Fibroblast of the aortic adventitia (primary cell): Measurements from ENCODE around the gene ALKBH8. TPM values are rescaled to one million over a fixed set of nuclear protein-coding genes. Genes with fewer than 3 reads are reported as not detected.
"Not testable (repeated sequence)": the region's sequence is repeated elsewhere in the genome, so short reads cannot be mapped to it uniquely, and the experiment has no call there.

Experiments
- DNase-seq: peaks from one replicate; pipeline ENCODE4 v3.0.0-alpha.2; 2010; ENCODE audit warnings: low read depth
- H3K4me3 ChIP-seq: 2 replicates; pipeline ENCODE4 v1.5.1; 2011; ENCODE audit warnings: low read depth, mild to moderate bottlenecking, control low read depth, low read length, moderate library complexity
- total RNA-seq: library from RNA; depleted of rRNA; stranded (reverse); fragments of >200 nt; gene quantifications from 2 replicates; pipeline ENCODE4 v1.2.3, GENCODE V29; 2012; ENCODE audit warnings: low replicate concordance
- TF ChIP-seq, protein P1 (sequence below): IDR thresholded peaks from 2 replicates; pipeline ENCODE4 v1.5.1; 2011; ENCODE audit warnings: mild to moderate bottlenecking, low read length, control low read depth, inconsistent platforms; ENCODE audit not compliant: insufficient read depth

The ALKBH8 gene
- total RNA-seq, 1 donor, result 10.7 TPM

DNA sequence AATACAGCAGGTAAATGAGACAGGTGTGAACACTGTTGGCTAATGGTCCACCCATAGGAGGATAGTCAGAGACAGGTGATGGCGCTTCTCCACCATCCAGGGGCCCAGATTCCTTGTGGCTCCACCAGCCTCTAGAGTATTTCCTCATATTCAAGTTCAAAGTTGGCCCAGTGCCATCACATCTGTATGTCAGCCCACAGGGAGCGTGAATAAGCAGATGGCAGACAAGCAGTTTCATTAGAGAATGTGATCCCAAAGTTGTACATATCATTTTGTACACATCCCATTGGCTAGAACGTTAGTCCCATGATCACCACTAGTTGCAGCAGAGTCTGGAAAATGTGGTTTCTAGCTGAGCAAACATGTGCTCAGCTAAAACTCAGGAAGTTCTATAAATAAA is 96.9 kb downstream of the ALKBH8 start:
- TF ChIP-seq, protein P1, sequence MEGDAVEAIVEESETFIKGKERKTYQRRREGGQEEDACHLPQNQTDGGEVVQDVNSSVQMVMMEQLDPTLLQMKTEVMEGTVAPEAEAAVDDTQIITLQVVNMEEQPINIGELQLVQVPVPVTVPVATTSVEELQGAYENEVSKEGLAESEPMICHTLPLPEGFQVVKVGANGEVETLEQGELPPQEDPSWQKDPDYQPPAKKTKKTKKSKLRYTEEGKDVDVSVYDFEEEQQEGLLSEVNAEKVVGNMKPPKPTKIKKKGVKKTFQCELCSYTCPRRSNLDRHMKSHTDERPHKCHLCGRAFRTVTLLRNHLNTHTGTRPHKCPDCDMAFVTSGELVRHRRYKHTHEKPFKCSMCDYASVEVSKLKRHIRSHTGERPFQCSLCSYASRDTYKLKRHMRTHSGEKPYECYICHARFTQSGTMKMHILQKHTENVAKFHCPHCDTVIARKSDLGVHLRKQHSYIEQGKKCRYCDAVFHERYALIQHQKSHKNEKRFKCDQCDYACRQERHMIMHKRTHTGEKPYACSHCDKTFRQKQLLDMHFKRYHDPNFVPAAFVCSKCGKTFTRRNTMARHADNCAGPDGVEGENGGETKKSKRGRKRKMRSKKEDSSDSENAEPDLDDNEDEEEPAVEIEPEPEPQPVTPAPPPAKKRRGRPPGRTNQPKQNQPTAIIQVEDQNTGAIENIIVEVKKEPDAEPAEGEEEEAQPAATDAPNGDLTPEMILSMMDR, result no peak
- H3K4me3 ChIP-seq, result no peak overlapping the region
- DNase-seq, result peak; percentile 9

DNA sequence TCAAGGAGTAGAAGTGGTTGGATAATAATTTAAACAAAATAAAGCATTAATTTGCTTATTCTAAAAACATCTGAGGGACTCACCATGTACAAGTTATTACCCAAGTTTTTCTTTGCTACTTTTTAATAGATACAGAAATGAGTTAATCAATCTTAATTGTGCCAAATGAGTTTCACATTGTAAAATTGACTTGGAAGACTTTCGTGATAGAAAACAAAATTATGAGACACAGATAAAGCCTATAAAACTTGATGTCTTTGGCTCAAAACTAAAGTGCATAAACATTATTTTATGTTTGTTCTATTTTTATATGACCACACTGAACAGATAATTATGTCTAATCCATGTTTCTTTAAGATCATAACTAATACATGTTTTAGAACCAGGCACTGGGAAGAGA is 97.8 kb downstream of the ALKBH8 start:
- TF ChIP-seq, protein P1, result no peak
- no peak for DNase-seq
- H3K4me3 ChIP-seq, result no peak overlapping the region

DNA sequence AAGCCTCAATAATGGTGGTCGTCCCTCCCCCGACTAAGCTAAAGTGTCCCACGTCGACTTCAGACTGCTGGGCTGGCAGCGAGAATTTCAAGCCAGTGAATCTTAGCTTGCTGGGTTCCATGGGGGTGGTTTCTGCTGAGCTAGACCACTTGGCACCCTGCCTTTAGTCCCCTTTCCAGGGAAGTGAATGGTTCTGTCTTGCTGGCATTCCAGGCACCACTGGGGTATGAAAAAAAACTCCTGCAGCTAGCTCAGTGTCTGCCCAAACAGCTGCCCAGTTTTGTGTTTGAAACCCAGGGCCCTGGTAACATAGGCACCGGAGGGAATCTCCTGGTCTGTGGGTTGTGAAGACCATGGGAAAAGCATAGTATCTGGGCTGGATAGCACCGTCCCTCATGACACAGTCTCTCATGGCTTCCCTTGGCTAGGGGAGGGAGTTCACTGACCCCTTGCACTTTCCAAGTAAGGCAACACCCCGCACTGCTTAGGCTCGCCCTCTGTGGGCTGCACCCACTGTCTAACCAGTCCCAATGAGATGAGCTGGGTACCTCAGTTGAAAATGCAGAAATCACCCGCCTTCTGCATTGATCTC is 99.2 kb downstream of the ALKBH8 start:
- DNase-seq, H3K4me3 ChIP-seq: not testable (repeated sequence)

DNA sequence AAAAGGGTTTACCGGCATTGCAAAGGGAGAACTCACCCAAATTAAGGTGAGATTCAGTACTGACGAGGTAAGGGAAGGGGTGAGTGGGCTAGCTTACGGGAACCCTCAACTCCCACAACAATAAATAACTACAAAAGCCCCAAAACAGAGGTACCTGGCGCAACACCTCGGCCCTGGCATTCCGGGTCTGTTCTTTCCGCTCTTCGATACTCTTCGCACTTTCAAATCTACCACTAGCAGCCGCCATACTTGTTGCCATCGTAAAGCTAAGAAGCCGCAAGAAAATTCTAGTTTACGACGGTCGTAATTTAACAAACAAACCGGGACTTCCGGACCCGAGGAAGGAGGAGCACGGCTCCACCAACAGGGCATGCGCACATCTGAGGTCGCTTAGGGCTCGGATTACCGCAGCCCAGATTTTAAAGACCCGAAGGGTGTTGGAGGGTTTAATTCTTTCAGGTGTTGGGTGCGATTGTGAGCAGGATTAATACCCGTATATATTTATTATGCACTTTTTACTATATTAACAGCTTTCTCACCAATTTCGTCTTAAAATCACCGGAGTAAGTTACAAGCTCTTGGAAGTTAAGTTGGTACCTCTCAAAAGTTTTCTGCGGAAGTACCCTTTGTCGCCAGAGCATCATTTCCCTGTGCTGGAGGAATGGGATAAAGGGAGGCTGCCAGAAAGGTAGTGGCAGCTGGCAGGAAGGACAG is 107.8 kb downstream of the ALKBH8 start, which contains the start of gene CWF19L2:
TSS of gene CWF19L2 (minus strand) at position 268 of the 714 bp plus-strand sequence. CDS start at position 259, 9 bp downstream.
- TF ChIP-seq, protein P1, result no peak
- peak within 1 kb of the TSS; percentile 92 for H3K4me3 ChIP-seq
- DNase-seq, result peak; percentile 96

DNA sequence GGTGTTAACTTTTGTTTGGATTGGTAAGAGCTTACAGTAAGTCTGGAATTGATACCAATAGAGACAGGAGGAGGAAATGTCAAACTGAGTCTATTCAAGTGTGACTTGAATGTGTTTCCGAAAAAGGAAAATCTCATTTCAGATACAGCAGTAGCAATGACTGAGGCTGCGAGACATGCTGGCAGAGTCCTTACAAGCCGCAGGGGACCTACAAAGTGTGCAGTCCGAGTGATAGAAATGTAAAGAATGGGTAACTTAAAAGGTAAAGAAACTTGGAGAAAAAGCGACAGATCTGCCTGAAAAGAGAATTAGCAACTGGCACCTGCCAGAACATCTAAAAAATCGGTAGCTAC is 108.4 kb downstream of the ALKBH8 start:
- DNase-seq, result no peak
- H3K4me3 ChIP-seq, result peak overlapping the region; percentile 92
- TF ChIP-seq, protein P1, result no peak

DNA sequence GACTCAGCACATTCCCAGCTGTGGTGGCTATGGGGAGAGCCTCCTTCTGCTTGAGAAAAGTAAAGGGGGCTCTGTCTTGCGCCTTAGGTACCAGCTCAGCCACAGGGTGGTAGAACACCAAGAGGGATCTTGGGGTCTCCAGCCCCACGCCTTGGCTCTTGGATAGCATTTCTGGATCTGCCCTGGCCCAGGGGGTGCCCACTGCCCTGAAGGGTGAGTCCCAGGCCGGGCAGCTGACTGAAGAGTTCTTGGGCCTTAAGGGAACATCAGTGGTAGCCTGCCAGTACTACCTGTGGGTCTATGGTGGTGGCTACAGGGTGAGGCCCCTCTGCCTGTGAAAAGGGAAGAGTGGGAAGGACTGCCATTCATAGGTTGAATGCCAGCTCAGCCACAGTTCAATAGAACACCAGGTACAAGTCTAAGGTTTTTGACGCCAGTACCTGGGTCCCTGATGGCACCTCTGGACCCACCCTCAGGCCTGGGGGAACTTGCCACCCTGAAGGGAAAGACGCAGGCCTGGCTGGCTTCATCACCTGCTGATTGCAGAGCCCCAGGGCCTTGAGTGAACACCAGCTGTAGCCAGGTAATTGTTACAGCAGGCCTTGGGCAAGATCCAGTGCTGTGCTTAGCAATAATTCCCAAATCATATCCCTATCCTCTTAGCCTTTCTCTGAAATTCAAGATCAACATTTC is 111.8 kb downstream of the ALKBH8 start:
- TF ChIP-seq, protein P1, result no peak
- no peak overlapping the region for H3K4me3 ChIP-seq
- no peak for DNase-seq

Other genes with a start within 250 kb of the ALKBH8 start
- gene CWF19L2, start 107.9 kb downstream of the ALKBH8 start, total RNA-seq, result 15.1 and 41.3 TPM in 2 replicates
- gene ELMOD1, start 25.4 kb upstream of the ALKBH8 start, total RNA-seq, result 0.36 and 0.90 TPM in 2 replicates
- not detected in 2 replicates for gene SLN, start 146.3 kb upstream of the ALKBH8 start, total RNA-seq